Fibroblast of the aortic adventitia (primary cell): ENCODE results near the gene RIMS4. TPM values are rescaled to one million over a fixed set of nuclear protein-coding genes. Genes with fewer than 3 reads are reported as not detected.

Experiments
- DNase-seq: peaks from one replicate; pipeline ENCODE4 v3.0.0-alpha.2; 2010; ENCODE audit warnings: low read depth
- H3K4me3 ChIP-seq: 2 replicates; pipeline ENCODE4 v1.5.1; 2011; ENCODE audit warnings: low read depth, mild to moderate bottlenecking, control low read depth, low read length, moderate library complexity
- CTCF ChIP-seq: IDR thresholded peaks from 2 replicates; pipeline ENCODE4 v1.5.1; 2011; ENCODE audit warnings: mild to moderate bottlenecking, low read length, control low read depth, inconsistent platforms; ENCODE audit not compliant: insufficient read depth
- total RNA-seq: library from RNA; depleted of rRNA; stranded (reverse); fragments of >200 nt; gene quantifications from 2 replicates; pipeline ENCODE4 v1.2.3, GENCODE V29; 2012; ENCODE audit warnings: low replicate concordance

The RIMS4 gene
- 0.27 and 0.41 TPM in 2 replicates for total RNA-seq

GRCh38 chr20:44810391-44811149 lies at the start of gene RIMS4:
TSS of gene RIMS4 (minus strand) at chr20:44810546. CDS start at chr20:44810271, 275 bp downstream.
- no peak for TF ChIP-seq CTCF
- no peak for DNase-seq
- H3K4me3 ChIP-seq: no peak within 1 kb of the TSS

- H3K4me3 ChIP-seq: no peak overlapping the region
- no peak for TF ChIP-seq CTCF
- peak; percentile 61 for DNase-seq
Observed at GRCh38 chr20:44858606-44859360, 48.4 kb upstream of the RIMS4 start.

GRCh38 chr20:44856856-44857448 lies 46.6 kb upstream of the RIMS4 start:
- DNase-seq: no peak
- no peak for TF ChIP-seq CTCF
- H3K4me3 ChIP-seq: no peak overlapping the region

GRCh38 chr20:44856442-44856841 lies 46.1 kb upstream of the RIMS4 start:
- H3K4me3 ChIP-seq: no peak overlapping the region
- DNase-seq: no peak
- no peak for TF ChIP-seq CTCF

GRCh38 chr20:44851545-44851944 lies 41.2 kb upstream of the RIMS4 start:
- DNase-seq: no peak
- H3K4me3 ChIP-seq: no peak overlapping the region
- no peak for TF ChIP-seq CTCF

- H3K4me3 ChIP-seq: no peak overlapping the region
- TF ChIP-seq CTCF: no peak
- no peak for DNase-seq
Observed at GRCh38 chr20:44850837-44851236, 40.5 kb upstream of the RIMS4 start.
